Activated T-helper 17 cell treated with anti-CD3 and anti-CD28 coated beads, Interleukin-2, amount 50 U/mL, for 72 hours (primary cell): Measurements from ENCODE around the gene GALNT2. TPM values are rescaled to one million over a fixed set of nuclear protein-coding genes. Genes with fewer than 3 reads are reported as not detected.

Experiments used
- ATAC-seq: fragments of 150-1000 bp; cut with Tn5 transposase; replicated peaks from 2 replicates; pipeline ENCODE4 v1.10.0; 2021; ENCODE audit warnings: mild to moderate bottlenecking, moderate library complexity
- H3K27ac Mint-ChIP-seq: one replicate; pipeline ENCODE4 v1.8.0; 2022; ENCODE audit warnings: mixed read lengths
- H3K27me3 Mint-ChIP-seq: one replicate; pipeline ENCODE4 v1.8.0; 2022; ENCODE audit warnings: mixed read lengths
- H3K36me3 Mint-ChIP-seq: one replicate; pipeline ENCODE4 v1.8.0; 2022; ENCODE audit warnings: low read depth, mild to moderate bottlenecking, mixed read lengths
- H3K4me1 Mint-ChIP-seq: one replicate; pipeline ENCODE4 v1.8.0; 2022; ENCODE audit warnings: mixed read lengths
- H3K4me3 Mint-ChIP-seq: one replicate; pipeline ENCODE4 v1.8.0; 2022; ENCODE audit warnings: mild to moderate bottlenecking, mixed read lengths
- H3K9me3 Mint-ChIP-seq: one replicate; pipeline ENCODE4 v1.8.0; 2022; ENCODE audit warnings: mixed read lengths
- total RNA-seq, 2 donors: library from RNA; stranded (reverse); gene quantifications; one replicate each; pipeline ENCODE4 v1.2.3, GENCODE V29; 2022

Gene GALNT2
- total RNA-seq, 2 donors from 2014 or later = 49.7 to 53.6 TPM

GRCh38 chr1:230189341-230189740 lies 122.3 kb downstream of the GALNT2 start:
- Mint-ChIP-seq H3K4me1 (peaks cover 30% of the 10 kb centered on the region), H3K9me3 (no peaks in the 10 kb centered on the region), H3K27me3 (no peaks in the 10 kb centered on the region), H3K36me3 (peaks cover 28% of the 10 kb centered on the region), H3K27ac (no peak overlapping the region), H3K4me3 (no peak overlapping the region)
- ATAC-seq = no peak

GRCh38 chr1:230189824-230190223 lies 122.8 kb downstream of the GALNT2 start:
- Mint-ChIP-seq H3K27me3 (no peaks in the 10 kb centered on the region), H3K27ac (no peak overlapping the region), H3K4me1 (peaks cover 27% of the 10 kb centered on the region), H3K36me3 (peaks cover 24% of the 10 kb centered on the region), H3K9me3 (no peaks in the 10 kb centered on the region), H3K4me3 (no peak overlapping the region)
- no peak for ATAC-seq

DNA sequence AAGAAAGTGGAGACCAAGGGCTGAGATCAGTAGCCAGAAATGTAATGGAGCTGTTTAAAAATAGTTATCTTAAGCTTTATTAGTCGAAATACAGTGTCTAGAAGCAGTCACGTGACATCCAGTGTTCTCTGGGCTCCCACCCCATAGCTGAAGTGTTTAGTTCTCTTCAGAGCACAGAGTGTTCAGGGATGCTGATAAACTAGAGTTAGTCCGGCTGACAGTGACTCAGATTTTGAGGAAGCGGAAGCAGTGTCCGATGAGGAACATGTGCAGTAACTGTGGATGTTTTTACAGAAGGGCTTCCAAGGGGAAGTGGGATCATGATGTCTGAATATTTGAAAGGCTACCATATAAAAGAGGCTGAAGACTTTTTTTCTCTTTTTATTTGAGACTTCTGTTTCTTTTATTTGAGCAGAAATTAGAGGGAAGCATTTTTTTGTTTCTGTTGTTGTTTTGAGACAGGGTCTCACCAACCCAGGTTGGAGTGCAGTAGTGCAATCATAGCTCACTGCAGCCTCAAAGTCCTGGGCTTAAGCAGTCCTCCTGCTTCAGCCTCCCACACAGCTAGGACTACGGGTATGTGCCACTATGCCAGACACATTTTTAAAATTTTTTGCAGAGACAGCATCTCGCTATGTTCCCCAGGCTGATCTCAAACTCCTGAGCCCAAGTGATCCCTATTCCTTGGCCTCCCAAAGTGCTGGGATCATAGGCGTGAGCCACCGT lies 124.2 kb downstream of the GALNT2 start:
- Mint-ChIP-seq H3K36me3 (peaks cover 9% of the 10 kb centered on the region), H3K27ac (no peak overlapping the region), H3K9me3 (no peaks in the 10 kb centered on the region), H3K4me3 (no peak overlapping the region), H3K27me3 (no peaks in the 10 kb centered on the region), H3K4me1 (peaks cover 13% of the 10 kb centered on the region)
- ATAC-seq = no peak

GRCh38 chr1:230191855-230192254 lies 124.8 kb downstream of the GALNT2 start:
- H3K27ac Mint-ChIP-seq = no peak overlapping the region
- H3K36me3 Mint-ChIP-seq = peaks cover 5% of the 10 kb centered on the region
- no peak for ATAC-seq
- no peaks in the 10 kb centered on the region for H3K9me3 Mint-ChIP-seq
- H3K27me3 Mint-ChIP-seq = no peaks in the 10 kb centered on the region
- H3K4me1 Mint-ChIP-seq = peaks cover 8% of the 10 kb centered on the region
- H3K4me3 Mint-ChIP-seq = no peak overlapping the region

DNA sequence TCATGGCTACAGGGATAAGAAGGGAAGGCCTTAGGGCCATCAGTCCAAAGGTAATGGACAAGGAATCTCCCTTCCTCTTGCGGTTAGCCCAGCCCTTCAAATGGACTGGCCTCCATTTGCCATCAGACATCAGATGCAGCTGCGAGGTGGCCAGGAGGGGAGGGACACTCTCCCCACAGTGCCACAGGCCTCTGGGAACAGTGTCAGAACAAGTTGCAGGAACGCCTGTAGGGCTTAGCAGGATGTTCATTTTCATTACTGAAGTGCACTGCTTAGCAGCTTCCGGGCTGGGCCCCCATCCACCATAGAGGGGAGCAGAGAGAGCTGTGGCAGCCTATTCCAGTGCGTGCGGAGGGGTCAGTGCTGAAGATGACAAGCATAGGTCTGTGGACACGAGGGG lies 127.5 kb downstream of the GALNT2 start:
- Mint-ChIP-seq H3K36me3 (no peaks in the 10 kb centered on the region), H3K4me1 (no peaks in the 10 kb centered on the region), H3K27me3 (no peaks in the 10 kb centered on the region), H3K27ac (peak overlapping the region; percentile 56), H3K9me3 (no peaks in the 10 kb centered on the region), H3K4me3 (no peak overlapping the region)
- ATAC-seq = no peak

GRCh38 chr1:230195199-230195598 lies 128.2 kb downstream of the GALNT2 start:
- H3K4me3 Mint-ChIP-seq = no peak overlapping the region
- no peak for ATAC-seq
- no peaks in the 10 kb centered on the region for H3K9me3 Mint-ChIP-seq
- no peaks in the 10 kb centered on the region for H3K36me3 Mint-ChIP-seq
- no peaks in the 10 kb centered on the region for H3K27me3 Mint-ChIP-seq
- no peaks in the 10 kb centered on the region for H3K4me1 Mint-ChIP-seq
- H3K27ac Mint-ChIP-seq = peak overlapping the region; percentile 56

DNA sequence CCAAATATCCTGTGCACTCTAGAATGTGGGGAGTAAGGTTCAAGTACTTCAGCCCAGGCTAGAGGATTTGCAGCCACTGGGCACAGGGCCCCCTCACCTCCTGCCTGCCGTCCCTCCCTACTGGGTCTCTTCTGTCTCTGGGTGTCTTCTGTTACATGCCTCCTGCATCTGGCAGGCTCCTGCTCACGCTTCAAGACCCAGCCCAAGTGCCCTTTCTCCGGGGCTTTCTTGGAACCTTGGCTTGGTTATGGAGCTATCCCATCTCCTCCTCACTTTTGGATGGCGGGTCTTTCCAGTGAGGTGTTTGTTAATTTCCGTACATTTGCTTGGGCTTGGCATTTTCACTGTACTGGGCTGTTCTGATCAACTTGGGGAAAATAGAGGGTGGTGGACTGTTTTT lies 129.0 kb downstream of the GALNT2 start:
- no peak overlapping the region for H3K4me3 Mint-ChIP-seq
- no peaks in the 10 kb centered on the region for H3K4me1 Mint-ChIP-seq
- H3K27ac Mint-ChIP-seq = peak overlapping the region; percentile 56
- H3K36me3 Mint-ChIP-seq = peaks cover 5% of the 10 kb centered on the region
- H3K9me3 Mint-ChIP-seq = no peaks in the 10 kb centered on the region
- no peak for ATAC-seq
- H3K27me3 Mint-ChIP-seq = no peaks in the 10 kb centered on the region

DNA sequence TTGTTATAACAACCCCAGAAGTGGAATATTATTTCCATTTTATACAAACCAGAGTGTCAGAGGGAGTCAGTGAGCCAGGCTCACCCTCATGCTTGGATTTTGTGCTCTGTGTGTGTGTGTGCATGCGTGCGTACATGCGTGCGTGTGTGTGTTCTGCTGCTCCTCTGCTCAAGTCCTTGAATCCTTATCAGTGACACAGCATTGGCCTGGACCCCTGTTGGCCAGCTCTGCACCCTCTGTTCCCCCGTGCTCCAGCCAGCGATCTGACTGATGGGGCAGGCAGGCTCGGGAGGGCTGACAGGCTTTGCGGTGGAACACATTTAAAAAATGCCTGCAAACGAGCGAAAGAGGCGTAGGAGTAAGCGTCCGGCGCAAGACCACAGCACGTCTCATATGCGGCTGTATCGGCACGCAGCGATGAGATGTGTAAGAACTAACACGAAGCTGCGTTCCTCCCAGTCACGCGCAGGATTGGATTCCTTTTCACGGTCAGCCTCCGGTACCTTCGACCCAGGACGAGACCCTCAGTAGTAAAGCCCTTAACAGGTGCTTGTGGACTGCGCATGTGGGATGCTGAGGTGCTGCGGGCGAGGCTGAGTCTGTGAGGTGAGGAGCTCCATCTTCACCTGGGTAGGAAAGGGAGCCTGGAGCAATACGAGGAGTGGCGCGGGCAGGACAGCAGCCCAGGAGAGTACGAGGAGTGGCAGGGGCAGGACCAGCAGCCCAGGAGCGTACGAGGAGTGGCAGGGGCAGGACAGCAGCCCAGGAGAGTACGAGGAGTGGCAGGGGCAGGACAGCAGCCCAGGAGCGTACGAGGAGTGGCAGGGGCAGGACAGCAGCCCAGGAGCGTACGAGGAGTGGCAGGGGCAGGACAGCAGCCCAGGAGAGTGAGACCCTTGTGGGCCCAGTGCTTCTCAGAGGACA lies 130.9 kb downstream of the GALNT2 start:
- H3K36me3 Mint-ChIP-seq = peaks cover 13% of the 10 kb centered on the region
- no peaks in the 10 kb centered on the region for H3K9me3 Mint-ChIP-seq
- no peak overlapping the region for H3K4me3 Mint-ChIP-seq
- H3K4me1 Mint-ChIP-seq = no peaks in the 10 kb centered on the region
- no peak for ATAC-seq
- H3K27ac Mint-ChIP-seq = no peak overlapping the region
- H3K27me3 Mint-ChIP-seq = no peaks in the 10 kb centered on the region

DNA sequence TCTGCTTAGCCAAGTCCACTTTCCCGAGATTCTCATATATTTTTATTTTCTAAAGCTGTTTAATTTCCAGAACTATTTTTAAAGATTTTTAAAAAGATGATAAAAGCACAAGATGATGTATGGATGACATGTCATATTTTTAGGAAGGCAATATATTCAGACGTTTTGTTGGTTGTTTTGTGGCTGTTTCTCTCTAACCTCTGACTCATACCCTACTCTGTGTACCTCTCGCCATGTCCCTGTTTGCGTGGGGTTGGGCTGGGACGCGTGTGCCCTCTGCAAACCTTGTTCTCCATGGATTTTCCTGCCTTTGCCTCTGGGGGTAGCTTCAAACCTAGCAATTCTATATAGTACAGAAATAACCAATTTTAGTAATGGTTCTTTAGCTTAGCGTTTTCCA lies 132.0 kb downstream of the GALNT2 start:
- Mint-ChIP-seq H3K27ac (no peak overlapping the region), H3K36me3 (peaks cover 24% of the 10 kb centered on the region), H3K27me3 (no peaks in the 10 kb centered on the region), H3K9me3 (no peaks in the 10 kb centered on the region), H3K4me3 (no peak overlapping the region), H3K4me1 (no peaks in the 10 kb centered on the region)
- no peak for ATAC-seq

DNA sequence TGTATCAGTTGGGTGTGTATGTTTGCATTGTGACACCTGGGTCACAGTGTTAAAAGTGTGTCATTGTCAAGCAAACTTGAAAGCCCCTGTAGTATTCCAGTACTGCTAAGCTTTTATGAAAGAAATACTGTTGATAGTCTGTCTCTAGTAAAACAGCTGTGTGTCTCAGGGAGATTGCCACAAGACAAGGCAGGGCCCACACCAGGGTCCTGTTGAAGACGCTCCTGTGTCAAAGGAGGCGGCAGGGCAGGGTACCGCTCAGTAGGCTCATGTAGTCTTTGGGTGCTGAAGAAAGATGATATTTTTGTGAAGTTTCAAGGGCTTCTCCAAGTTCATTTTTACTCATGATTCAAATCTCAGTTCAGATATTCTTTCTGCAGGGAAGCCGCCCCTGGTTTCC lies 132.5 kb downstream of the GALNT2 start:
- no peak overlapping the region for H3K4me3 Mint-ChIP-seq
- H3K27ac Mint-ChIP-seq = no peak overlapping the region
- no peaks in the 10 kb centered on the region for H3K27me3 Mint-ChIP-seq
- H3K9me3 Mint-ChIP-seq = no peaks in the 10 kb centered on the region
- peaks cover 29% of the 10 kb centered on the region for H3K36me3 Mint-ChIP-seq
- H3K4me1 Mint-ChIP-seq = no peaks in the 10 kb centered on the region
- ATAC-seq = no peak

DNA sequence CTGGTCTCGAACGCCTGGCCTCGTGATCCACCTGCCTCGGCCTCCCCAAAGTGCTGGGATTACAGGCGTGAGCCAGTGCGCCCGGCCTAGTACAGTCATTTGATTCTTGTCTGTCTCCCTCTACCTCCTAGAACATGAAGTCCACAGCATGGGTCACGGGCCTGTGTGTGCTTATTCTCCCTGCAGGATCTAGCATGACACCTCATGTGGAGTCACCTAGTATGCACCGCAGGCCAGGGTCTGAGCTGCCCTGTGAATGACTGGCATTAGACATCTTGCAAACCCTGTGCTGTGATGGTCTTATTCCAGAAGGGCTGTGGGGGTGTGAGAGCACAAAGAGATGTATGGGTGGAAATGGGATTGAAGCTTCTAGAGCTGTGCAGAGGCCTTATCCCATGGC lies 133.2 kb downstream of the GALNT2 start:
- Mint-ChIP-seq H3K27ac (no peak overlapping the region), H3K9me3 (no peaks in the 10 kb centered on the region), H3K4me3 (no peak overlapping the region), H3K27me3 (no peaks in the 10 kb centered on the region), H3K36me3 (peaks cover 36% of the 10 kb centered on the region), H3K4me1 (no peaks in the 10 kb centered on the region)
- no peak for ATAC-seq

- Mint-ChIP-seq H3K4me3 (no peak overlapping the region), H3K9me3 (no peaks in the 10 kb centered on the region), H3K4me1 (no peaks in the 10 kb centered on the region), H3K27ac (no peak overlapping the region), H3K36me3 (peaks cover 47% of the 10 kb centered on the region), H3K27me3 (no peaks in the 10 kb centered on the region)
- no peak for ATAC-seq
Observed at GRCh38 chr1:230201445-230201844, 134.4 kb downstream of the GALNT2 start.

DNA sequence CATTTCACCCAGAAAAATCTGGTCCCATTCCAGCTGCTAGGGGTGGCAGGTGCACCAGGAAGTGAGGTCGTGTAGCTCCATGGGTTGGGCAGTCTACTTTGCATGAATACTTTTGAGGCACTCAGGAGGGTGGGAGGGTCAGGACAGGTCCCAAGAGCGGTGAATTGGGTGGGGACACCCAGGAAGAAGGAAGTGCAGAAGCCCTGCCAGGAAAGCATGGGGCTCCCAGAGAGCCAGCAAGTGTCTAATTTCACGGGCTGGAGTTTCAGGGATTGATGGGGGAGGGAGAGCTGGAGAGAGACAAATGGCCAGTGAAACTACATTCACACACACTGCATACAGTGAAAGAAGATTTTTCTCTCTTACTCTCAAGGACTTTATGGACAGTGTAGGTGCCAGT lies 137.8 kb downstream of the GALNT2 start:
- Mint-ChIP-seq H3K9me3 (no peaks in the 10 kb centered on the region), H3K36me3 (peaks cover 73% of the 10 kb centered on the region), H3K4me3 (no peak overlapping the region), H3K27me3 (no peaks in the 10 kb centered on the region), H3K27ac (peak overlapping the region; percentile 79), H3K4me1 (peaks cover 19% of the 10 kb centered on the region)
- no peak for ATAC-seq

GRCh38 chr1:230205719-230206198 lies 138.7 kb downstream of the GALNT2 start:
- peak overlapping the region; percentile 79 for H3K27ac Mint-ChIP-seq
- H3K9me3 Mint-ChIP-seq = no peaks in the 10 kb centered on the region
- no peaks in the 10 kb centered on the region for H3K27me3 Mint-ChIP-seq
- H3K36me3 Mint-ChIP-seq = peaks cover 72% of the 10 kb centered on the region
- H3K4me3 Mint-ChIP-seq = no peak overlapping the region
- H3K4me1 Mint-ChIP-seq = peaks cover 28% of the 10 kb centered on the region
- ATAC-seq = no peak

- H3K27ac Mint-ChIP-seq = no peak overlapping the region
Observed at GRCh38 chr1:230206207-230206606, 139.2 kb downstream of the GALNT2 start.

More at GRCh38 chr1:230206207-230206606, 139.2 kb downstream of the GALNT2 start:
- Mint-ChIP-seq H3K4me1 (peaks cover 30% of the 10 kb centered on the region), H3K9me3 (no peaks in the 10 kb centered on the region), H3K4me3 (no peak overlapping the region), H3K36me3 (peaks cover 70% of the 10 kb centered on the region), H3K27me3 (no peaks in the 10 kb centered on the region)
- ATAC-seq = no peak
